SHP77 (cell line): ENCODE results near the gene LAMC1.

ENCODE experiments used
- DNase-seq, 2 experiments: peaks; one replicate each; lab custom pipeline; 2025; lab: John Stamatoyannopoulos, UW

The LAMC1 gene

GRCh38 chr1:183021405-183022201 lies 1.6 kb upstream of the LAMC1 start:
- no peak for DNase-seq

- DNase-seq = peak; percentile 27 to 70
Observed at GRCh38 chr1:183022202-183023145, 746 bp upstream of the LAMC1 start.

GRCh38 chr1:183023601-183024316 lies 539 bp downstream of the LAMC1 start:
- DNase-seq = peak; percentile 57 to 74

GRCh38 chr1:183024317-183025009 lies 1.2 kb downstream of the LAMC1 start:
- DNase-seq = no peak

GRCh38 chr1:183025010-183025337 lies 1.8 kb downstream of the LAMC1 start:
- DNase-seq = no peak

- DNase-seq = no peak
Observed at GRCh38 chr1:183025782-183026774, 2.9 kb downstream of the LAMC1 start.

- DNase-seq = no peak
Observed at GRCh38 chr1:183027031-183027430, 3.8 kb downstream of the LAMC1 start.

GRCh38 chr1:183027791-183028190 lies 4.6 kb downstream of the LAMC1 start:
- DNase-seq = no peak

- DNase-seq = no peak
Observed at GRCh38 chr1:183029591-183030000, 6.4 kb downstream of the LAMC1 start.

- no peak for DNase-seq
Observed at GRCh38 chr1:183030053-183030452, 6.8 kb downstream of the LAMC1 start.

GRCh38 chr1:183032122-183032921 lies 9.1 kb downstream of the LAMC1 start:
- no peak for DNase-seq

GRCh38 chr1:183033205-183033604 lies 10.0 kb downstream of the LAMC1 start:
- DNase-seq = no peak

- DNase-seq = no peak
Observed at GRCh38 chr1:183034682-183035081, 11.5 kb downstream of the LAMC1 start.

GRCh38 chr1:183038333-183038866 lies 15.2 kb downstream of the LAMC1 start:
- no peak for DNase-seq

- DNase-seq = no peak
Observed at GRCh38 chr1:183038913-183039312, 15.7 kb downstream of the LAMC1 start.

GRCh38 chr1:183039330-183039729 lies 16.1 kb downstream of the LAMC1 start:
- no peak for DNase-seq

GRCh38 chr1:183039985-183040447 lies 16.8 kb downstream of the LAMC1 start:
- DNase-seq = no peak

- no peak for DNase-seq
Observed at GRCh38 chr1:183040547-183040971, 17.3 kb downstream of the LAMC1 start.

GRCh38 chr1:183043254-183043653 lies 20.0 kb downstream of the LAMC1 start:
- no peak for DNase-seq
